Stimulated activated naive B cell treated with anti-CD40 and anti-IgM and Interleukin-4, amounts not matched to agents 10 μg/mL and 1 μg/mL and 100 μg/mL, for 72 hours (primary cell): Measurements from ENCODE around the gene TBPL1.

Source experiments
- ATAC-seq, 2 donors: fragments of 150-1000 bp; cut with Tn5 transposase; replicated peaks; 2 replicates each; pipeline ENCODE4 v1.10.0; 2021; ENCODE audit warnings: moderate library complexity in 1 of 2
- DNase-seq: peaks from one replicate; pipeline ENCODE4 v3.0.0; 2021
- H3K27ac Mint-ChIP-seq: one replicate; pipeline ENCODE4 v1.8.0; 2022; ENCODE audit warnings: mild to moderate bottlenecking, mixed read lengths
- H3K27me3 Mint-ChIP-seq, 2 donors: one replicate each; pipeline ENCODE4 v1.8.0; 2022; ENCODE audit warnings: mixed read lengths in 2 of 2
- H3K36me3 Mint-ChIP-seq, 2 donors: one replicate each; pipeline ENCODE4 v1.8.0; 2022; ENCODE audit warnings: mixed read lengths in 2 of 2, mild to moderate bottlenecking in 1 of 2
- H3K4me1 Mint-ChIP-seq, 2 donors: one replicate each; pipeline ENCODE4 v1.8.0; 2022; ENCODE audit warnings: mixed read lengths in 2 of 2, mild to moderate bottlenecking in 1 of 2
- H3K4me3 Mint-ChIP-seq, 2 donors: one replicate each; pipeline ENCODE4 v1.8.0; 2022; ENCODE audit warnings: mild to moderate bottlenecking in 2 of 2, mixed read lengths in 2 of 2, moderate library complexity in 1 of 2
- H3K9me3 Mint-ChIP-seq, 2 donors: one replicate each; pipeline ENCODE4 v1.8.0; 2022; ENCODE audit warnings: mixed read lengths in 2 of 2, mild to moderate bottlenecking in 1 of 2

Gene TBPL1

GRCh38 chr6:134020071-134020470, 67.0 kb downstream of the TBPL1 start:
- peaks cover 6 to 15% of the 10 kb centered on the region in 2 donors for H3K4me1 Mint-ChIP-seq
- H3K27me3 Mint-ChIP-seq, result no peaks in the 10 kb centered on the region
- H3K36me3 Mint-ChIP-seq, result no peaks in the 10 kb centered on the region
- H3K9me3 Mint-ChIP-seq, result no peaks in the 10 kb centered on the region
- no peak overlapping the region for H3K4me3 Mint-ChIP-seq
- H3K27ac Mint-ChIP-seq, result no peak overlapping the region
- ATAC-seq (no peak), DNase-seq (no peak)

GRCh38 chr6:134020543-134020942, 67.5 kb downstream of the TBPL1 start:
- Mint-ChIP-seq H3K4me3 (no peak overlapping the region), H3K9me3 (no peaks in the 10 kb centered on the region), H3K27me3 (no peaks in the 10 kb centered on the region), H3K36me3 (no peaks in the 10 kb centered on the region), H3K4me1 (peaks cover 6 to 15% of the 10 kb centered on the region in 2 donors), H3K27ac (no peak overlapping the region)
- no peak for DNase-seq
- no peak for ATAC-seq

GRCh38 chr6:134020968-134021367, 67.9 kb downstream of the TBPL1 start:
- Mint-ChIP-seq H3K4me3 (no peak overlapping the region), H3K36me3 (no peaks in the 10 kb centered on the region), H3K27ac (no peak overlapping the region), H3K9me3 (no peaks in the 10 kb centered on the region), H3K4me1 (peaks cover 6 to 15% of the 10 kb centered on the region in 2 donors), H3K27me3 (no peaks in the 10 kb centered on the region)
- DNase-seq (no peak), ATAC-seq (no peak)

GRCh38 chr6:134021396-134022122, 68.5 kb downstream of the TBPL1 start:
- H3K36me3 Mint-ChIP-seq, result no peaks in the 10 kb centered on the region
- no peaks in the 10 kb centered on the region for H3K27me3 Mint-ChIP-seq
- H3K4me3 Mint-ChIP-seq, result peak overlapping the region in 1 of 2 donors; percentile 10
- ATAC-seq, result peak; percentile 73 to 83
- peak overlapping the region; percentile 16 for H3K27ac Mint-ChIP-seq
- peaks cover 6 to 15% of the 10 kb centered on the region in 2 donors for H3K4me1 Mint-ChIP-seq
- DNase-seq, result no peak
- no peaks in the 10 kb centered on the region for H3K9me3 Mint-ChIP-seq

- no peaks in the 10 kb centered on the region for H3K36me3 Mint-ChIP-seq
- H3K4me3 Mint-ChIP-seq, result no peak overlapping the region
- DNase-seq, result no peak
- no peaks in the 10 kb centered on the region for H3K9me3 Mint-ChIP-seq
- no peak overlapping the region for H3K27ac Mint-ChIP-seq
- ATAC-seq, result no peak
- peaks cover 0 to 3% of the 10 kb centered on the region in 2 donors for H3K27me3 Mint-ChIP-seq
- H3K4me1 Mint-ChIP-seq, result peaks cover 6 to 15% of the 10 kb centered on the region in 2 donors
These were observed 69.6 kb downstream of the TBPL1 start for GRCh38 chr6:134022650-134023049.

GRCh38 chr6:134026597-134026996, 73.6 kb downstream of the TBPL1 start:
- Mint-ChIP-seq H3K9me3 (no peaks in the 10 kb centered on the region), H3K27me3 (peaks cover 3 to 5% of the 10 kb centered on the region in 2 donors), H3K4me1 (peaks cover 4 to 10% of the 10 kb centered on the region in 2 donors), H3K27ac (no peak overlapping the region), H3K4me3 (no peak overlapping the region), H3K36me3 (no peaks in the 10 kb centered on the region)
- no peak for ATAC-seq
- DNase-seq, result no peak

GRCh38 chr6:134028438-134028837, 75.4 kb downstream of the TBPL1 start:
- Mint-ChIP-seq H3K27ac (no peak overlapping the region), H3K27me3 (peaks cover 3 to 5% of the 10 kb centered on the region in 2 donors), H3K4me3 (no peak overlapping the region), H3K36me3 (no peaks in the 10 kb centered on the region), H3K4me1 (no peaks in the 10 kb centered on the region), H3K9me3 (no peaks in the 10 kb centered on the region)
- DNase-seq, result no peak
- no peak for ATAC-seq

- ATAC-seq (no peak), DNase-seq (no peak)
- H3K9me3 Mint-ChIP-seq, result no peaks in the 10 kb centered on the region
- H3K27me3 Mint-ChIP-seq, result peaks cover 3 to 5% of the 10 kb centered on the region in 2 donors
- H3K4me3 Mint-ChIP-seq, result no peak overlapping the region
- no peak overlapping the region for H3K27ac Mint-ChIP-seq
- H3K4me1 Mint-ChIP-seq, result no peaks in the 10 kb centered on the region
- H3K36me3 Mint-ChIP-seq, result no peaks in the 10 kb centered on the region
These were observed 76.8 kb downstream of the TBPL1 start for GRCh38 chr6:134029495-134030455.

- no peak overlapping the region for H3K4me3 Mint-ChIP-seq
- H3K9me3 Mint-ChIP-seq, result no peaks in the 10 kb centered on the region
These were observed 78.8 kb downstream of the TBPL1 start for GRCh38 chr6:134031696-134032255.

GRCh38 chr6:134034478-134034877, 81.5 kb downstream of the TBPL1 start:
- H3K9me3 Mint-ChIP-seq, result no peaks in the 10 kb centered on the region
- no peak overlapping the region for H3K4me3 Mint-ChIP-seq
- ATAC-seq (no peak), DNase-seq (no peak)
- peaks cover 0 to 1% of the 10 kb centered on the region in 2 donors for H3K27me3 Mint-ChIP-seq
- H3K4me1 Mint-ChIP-seq, result peaks cover 0 to 3% of the 10 kb centered on the region in 2 donors
- H3K27ac Mint-ChIP-seq, result no peak overlapping the region
- peaks cover 0 to 2% of the 10 kb centered on the region in 2 donors for H3K36me3 Mint-ChIP-seq

More at GRCh38 chr6:134031696-134032255, 78.8 kb downstream of the TBPL1 start:
- DNase-seq, result no peak
- no peak overlapping the region for H3K27ac Mint-ChIP-seq
- no peaks in the 10 kb centered on the region for H3K36me3 Mint-ChIP-seq
- H3K27me3 Mint-ChIP-seq, result peaks cover 3 to 5% of the 10 kb centered on the region in 2 donors
- ATAC-seq, result no peak
- peaks cover 0 to 3% of the 10 kb centered on the region in 2 donors for H3K4me1 Mint-ChIP-seq

GRCh38 chr6:134034961-134035822, 82.2 kb downstream of the TBPL1 start:
- Mint-ChIP-seq H3K4me3 (no peak overlapping the region), H3K27me3 (no peaks in the 10 kb centered on the region), H3K36me3 (peaks cover 0 to 2% of the 10 kb centered on the region in 2 donors), H3K27ac (no peak overlapping the region), H3K9me3 (no peaks in the 10 kb centered on the region), H3K4me1 (peaks cover 0 to 3% of the 10 kb centered on the region in 2 donors)
- ATAC-seq, result no peak
- DNase-seq, result no peak

GRCh38 chr6:134035823-134036296, 82.8 kb downstream of the TBPL1 start:
- Mint-ChIP-seq H3K27me3 (no peaks in the 10 kb centered on the region), H3K4me1 (peaks cover 0 to 3% of the 10 kb centered on the region in 2 donors), H3K9me3 (no peaks in the 10 kb centered on the region), H3K4me3 (no peak overlapping the region), H3K36me3 (peaks cover 0 to 2% of the 10 kb centered on the region in 2 donors), H3K27ac (no peak overlapping the region)
- no peak for ATAC-seq
- DNase-seq, result no peak

- DNase-seq (no peak), ATAC-seq (no peak)
These were observed 86.1 kb downstream of the TBPL1 start for GRCh38 chr6:134039116-134039515.

More at GRCh38 chr6:134039116-134039515, 86.1 kb downstream of the TBPL1 start:
- Mint-ChIP-seq H3K27me3 (peaks cover 8 to 12% of the 10 kb centered on the region in 2 donors), H3K9me3 (peaks cover 3 to 4% of the 10 kb centered on the region in 2 donors), H3K27ac (no peak overlapping the region), H3K4me1 (peaks cover 4 to 5% of the 10 kb centered on the region in 2 donors), H3K36me3 (peaks cover 4 to 8% of the 10 kb centered on the region in 2 donors), H3K4me3 (no peak overlapping the region)
